Measurements from ENCODE around the gene CDH4. TPM values are rescaled to one million over a fixed set of nuclear protein-coding genes. Genes with fewer than 3 reads are reported as not detected.

Gene CDH4
- polyA plus RNA-seq, 1 donor (not counting 4 experiments of a cell fraction or from before 2014, with no cell fraction given): 2.2 TPM

- DNase-seq (ENCODE audit: low read depth, low spot score): no peak
- peaks cover 9% of the 10 kb centered on the region for H4K20me1 ChIP-seq (ENCODE audit: control insufficient read depth, extremely low read depth, insufficient read depth, low read length)
- no peaks in the 10 kb centered on the region for H3K36me3 ChIP-seq (ENCODE audit: control insufficient read depth in 2 of 2, extremely low read depth in 1 of 2, insufficient read depth in 2 of 2, low read length in 2 of 2)
- H2AFZ ChIP-seq (ENCODE audit: control insufficient read depth, low read length): no peak overlapping the region
- H3K4me1 ChIP-seq (ENCODE audit: control insufficient read depth, extremely low read depth, insufficient read depth, low read length): no peaks in the 10 kb centered on the region
- FAIRE-seq: no peak
- TF ChIP-seq CTCF (optimal IDR thresholded peaks at IDR 0.05 in 1 of 3, IDR thresholded peaks at IDR 0.05 in 1 of 3, conservative IDR thresholded peaks at IDR 0.05 in 1 of 3; ENCODE audit: extremely low read depth in 1 of 3, insufficient read depth in 2 of 3, low read length in 3 of 3) (no peak), EZH2 (IDR thresholded peaks at IDR 0.05; ENCODE audit: low read length) (no peak)
- no peak overlapping the region for H3K9ac ChIP-seq (ENCODE audit: control insufficient read depth, extremely low read depth, insufficient read depth, low read length)
- no peak overlapping the region for H3K4me3 ChIP-seq (ENCODE audit: control insufficient read depth in 2 of 3, extremely low read depth in 1 of 3, insufficient read depth in 2 of 3, low read depth in 1 of 3, low read length in 3 of 3)
- no peaks in the 10 kb centered on the region for H3K9me3 ChIP-seq (ENCODE audit: control insufficient read depth, low read depth, low read length)
- no peaks in the 10 kb centered on the region for H3K9me1 ChIP-seq (ENCODE audit: control insufficient read depth, extremely low read depth, insufficient read depth, low read length)
- H3K79me2 ChIP-seq (ENCODE audit: control insufficient read depth, insufficient read depth, low read length): no peaks in the 10 kb centered on the region
- peaks cover 9% of the 10 kb centered on the region for H3K27me3 ChIP-seq (ENCODE audit: control insufficient read depth, extremely low read depth, insufficient read depth, low read length)
- no peak overlapping the region for H3K4me2 ChIP-seq (ENCODE audit: control insufficient read depth, extremely low read depth, insufficient read depth, low read depth, low read length)
- dilution Hi-C loops (cut with MboI; ENCODE audit: extremely low pct_ligation_motif_present, low sequenced_read_pairs): no loop called here
- H3K27ac ChIP-seq (ENCODE audit: control insufficient read depth, insufficient read depth, low read length): no peak overlapping the region
These were observed 369.1 kb downstream of the CDH4 start for GRCh38 chr20:61621035-61621730.

GRCh38 chr20:61621852-61622251 is 369.8 kb downstream of the CDH4 start:
- peaks cover 9% of the 10 kb centered on the region for H4K20me1 ChIP-seq (ENCODE audit: control insufficient read depth, extremely low read depth, insufficient read depth, low read length)
- H3K36me3 ChIP-seq (ENCODE audit: control insufficient read depth in 2 of 2, extremely low read depth in 1 of 2, insufficient read depth in 2 of 2, low read length in 2 of 2): no peaks in the 10 kb centered on the region
- H3K27ac ChIP-seq (ENCODE audit: control insufficient read depth, insufficient read depth, low read length): no peak overlapping the region
- FAIRE-seq: no peak
- dilution Hi-C loops (cut with MboI; ENCODE audit: extremely low pct_ligation_motif_present, low sequenced_read_pairs): no loop called here
- H3K27me3 ChIP-seq (ENCODE audit: control insufficient read depth, extremely low read depth, insufficient read depth, low read length): peaks cover 15% of the 10 kb centered on the region
- H3K4me1 ChIP-seq (ENCODE audit: control insufficient read depth, extremely low read depth, insufficient read depth, low read length): no peaks in the 10 kb centered on the region
- no peak overlapping the region for H3K4me3 ChIP-seq (ENCODE audit: control insufficient read depth in 2 of 3, extremely low read depth in 1 of 3, insufficient read depth in 2 of 3, low read depth in 1 of 3, low read length in 3 of 3)
- H3K9ac ChIP-seq (ENCODE audit: control insufficient read depth, extremely low read depth, insufficient read depth, low read length): no peak overlapping the region
- H3K79me2 ChIP-seq (ENCODE audit: control insufficient read depth, insufficient read depth, low read length): no peaks in the 10 kb centered on the region
- H2AFZ ChIP-seq (ENCODE audit: control insufficient read depth, low read length): no peak overlapping the region
- H3K9me3 ChIP-seq (ENCODE audit: control insufficient read depth, low read depth, low read length): no peaks in the 10 kb centered on the region
- H3K4me2 ChIP-seq (ENCODE audit: control insufficient read depth, extremely low read depth, insufficient read depth, low read depth, low read length): no peak overlapping the region
- TF ChIP-seq CTCF (optimal IDR thresholded peaks at IDR 0.05 in 1 of 3, IDR thresholded peaks at IDR 0.05 in 1 of 3, conservative IDR thresholded peaks at IDR 0.05 in 1 of 3; ENCODE audit: extremely low read depth in 1 of 3, insufficient read depth in 2 of 3, low read length in 3 of 3) (no peak), EZH2 (IDR thresholded peaks at IDR 0.05; ENCODE audit: low read length) (no peak)
- no peaks in the 10 kb centered on the region for H3K9me1 ChIP-seq (ENCODE audit: control insufficient read depth, extremely low read depth, insufficient read depth, low read length)
- no peak for DNase-seq (ENCODE audit: low read depth, low spot score)

Measured in keratinocyte (primary cell).